Measurements from ENCODE around the gene WRAP53. TPM values are rescaled to one million over a fixed set of nuclear protein-coding genes. Genes with fewer than 3 reads are reported as not detected.
A peak's percentile ranks its signal among the peaks of the same experiment; 100 is the strongest.

The WRAP53 gene
- total and polyA plus RNA-seq, 2 experiments from 2014 or later: 7.8 to 12.0 TPM

GRCh38 chr17:7707858-7708750, 19.8 kb downstream of the WRAP53 start:
- Histone ChIP-seq H2AFZ (no peak overlapping the region), H3K36me3 (replicated peaks; ENCODE audit: insufficient read depth, low read depth) (no peaks in the 10 kb centered on the region), H3K27me3 (peaks cover 31% of the 10 kb centered on the region), H3K9me3 (ENCODE audit: low read depth) (no peaks in the 10 kb centered on the region), H3K9me2 (replicated peaks; ENCODE audit: insufficient read depth) (no peaks in the 10 kb centered on the region), H3K4me1 (ENCODE audit: insufficient read depth) (peaks cover 22% of the 10 kb centered on the region), H3K79me2 (peaks cover 6% of the 10 kb centered on the region), H4K20me1 (ENCODE audit: insufficient read depth, poor library complexity, severe bottlenecking) (no peaks in the 10 kb centered on the region), H3K4me2 (no peak overlapping the region), H3K4me3 (no peak overlapping the region), H3K27ac (no peak overlapping the region)
- WGBS (ENCODE audit: low lambda C conversion rate, missing lambda C conversion rate): 94% methylated on average over 22 of the region's 22 CpGs
- no peak for DNase-seq (ENCODE audit: low spot score)
- TF ChIP-seq EZH2phosphoT487 (IDR thresholded peaks at IDR 0.05; ENCODE audit: low read depth, severe bottlenecking, unreplicated experiment) (no peak), EZH2 (IDR thresholded peaks at IDR 0.05; ENCODE audit: borderline replicate concordance) (no peak), CTCF (IDR thresholded peaks at IDR 0.05; ENCODE audit: poor library complexity) (no peak)

- Histone ChIP-seq H3K4me3 (no peak overlapping the region), H3K79me2 (peaks cover 6% of the 10 kb centered on the region), H3K9me2 (replicated peaks; ENCODE audit: insufficient read depth) (no peaks in the 10 kb centered on the region), H3K27ac (no peak overlapping the region), H3K27me3 (peaks cover 31% of the 10 kb centered on the region), H3K36me3 (replicated peaks; ENCODE audit: insufficient read depth, low read depth) (no peaks in the 10 kb centered on the region), H4K20me1 (ENCODE audit: insufficient read depth, poor library complexity, severe bottlenecking) (no peaks in the 10 kb centered on the region), H3K4me2 (no peak overlapping the region), H3K9me3 (ENCODE audit: low read depth) (no peaks in the 10 kb centered on the region), H2AFZ (no peak overlapping the region), H3K4me1 (ENCODE audit: insufficient read depth) (peaks cover 17% of the 10 kb centered on the region)
- DNase-seq (ENCODE audit: low spot score): no peak
- WGBS (ENCODE audit: low lambda C conversion rate, missing lambda C conversion rate): 100% methylated on average over 2 of the region's 11 CpGs
- no peak for TF ChIP-seq EZH2 (IDR thresholded peaks at IDR 0.05; ENCODE audit: borderline replicate concordance)
- TF ChIP-seq EZH2phosphoT487 (IDR thresholded peaks at IDR 0.05; ENCODE audit: low read depth, severe bottlenecking, unreplicated experiment): no peak
Measured at GRCh38 chr17:7709031-7709430, 20.8 kb downstream of the WRAP53 start.

- peak; percentile 1 for DNase-seq (ENCODE audit: low spot score)
- peaks cover 31% of the 10 kb centered on the region for H3K27me3 ChIP-seq
- no peak overlapping the region for H3K27ac ChIP-seq
- H3K36me3 ChIP-seq (replicated peaks; ENCODE audit: insufficient read depth, low read depth): no peaks in the 10 kb centered on the region
- no peak overlapping the region for H3K4me3 ChIP-seq
- peaks cover 9% of the 10 kb centered on the region for H3K4me1 ChIP-seq (ENCODE audit: insufficient read depth)
- H4K20me1 ChIP-seq (ENCODE audit: insufficient read depth, poor library complexity, severe bottlenecking): no peaks in the 10 kb centered on the region
- 86% methylated on average over 7 of the region's 7 CpGs for WGBS (ENCODE audit: low lambda C conversion rate, missing lambda C conversion rate)
- H2AFZ ChIP-seq: no peak overlapping the region
- no peaks in the 10 kb centered on the region for H3K9me2 ChIP-seq (replicated peaks; ENCODE audit: insufficient read depth)
- peaks cover 6% of the 10 kb centered on the region for H3K79me2 ChIP-seq
- no peak overlapping the region for H3K4me2 ChIP-seq
- H3K9me3 ChIP-seq (ENCODE audit: low read depth): no peaks in the 10 kb centered on the region
- TF ChIP-seq EZH2 (IDR thresholded peaks at IDR 0.05; ENCODE audit: borderline replicate concordance) (no peak), EZH2phosphoT487 (IDR thresholded peaks at IDR 0.05; ENCODE audit: low read depth, severe bottlenecking, unreplicated experiment) (no peak), CTCF (IDR thresholded peaks at IDR 0.05; ENCODE audit: poor library complexity) (no peak)
Measured at GRCh38 chr17:7710301-7710700, 22.0 kb downstream of the WRAP53 start.

- Histone ChIP-seq H3K4me1 (ENCODE audit: insufficient read depth) (peaks cover 3% of the 10 kb centered on the region), H3K4me3 (no peak overlapping the region), H2AFZ (no peak overlapping the region), H3K36me3 (replicated peaks; ENCODE audit: insufficient read depth, low read depth) (no peaks in the 10 kb centered on the region), H3K4me2 (no peak overlapping the region), H3K9me2 (replicated peaks; ENCODE audit: insufficient read depth) (no peaks in the 10 kb centered on the region), H3K9me3 (ENCODE audit: low read depth) (no peaks in the 10 kb centered on the region), H3K79me2 (peaks cover 2% of the 10 kb centered on the region), H3K27me3 (peaks cover 25% of the 10 kb centered on the region), H3K27ac (no peak overlapping the region), H4K20me1 (ENCODE audit: insufficient read depth, poor library complexity, severe bottlenecking) (no peaks in the 10 kb centered on the region)
- TF ChIP-seq EZH2phosphoT487 (IDR thresholded peaks at IDR 0.05; ENCODE audit: low read depth, severe bottlenecking, unreplicated experiment) (no peak), CTCF (IDR thresholded peaks at IDR 0.05; ENCODE audit: poor library complexity) (no peak), EZH2 (IDR thresholded peaks at IDR 0.05; ENCODE audit: borderline replicate concordance) (no peak)
- WGBS (ENCODE audit: low lambda C conversion rate, missing lambda C conversion rate): 83% methylated on average over 7 of the region's 7 CpGs
- peak; percentile 3 for DNase-seq (ENCODE audit: low spot score)
Measured at GRCh38 chr17:7711051-7711755, 22.9 kb downstream of the WRAP53 start.

Data from hepatocyte (in vitro differentiated cells).